Kidney (tissue), 14 donors: ENCODE data around the gene CLDN14. TPM values are rescaled to one million over a fixed set of nuclear protein-coding genes. Genes with fewer than 3 reads are reported as not detected.

ENCODE experiments used
- DNase-seq, 5 donors: peaks; one replicate each; pipeline ENCODE4 v3.0.0-alpha.2; 2013 to 2020
- FAIRE-seq: peaks from 2 replicates; lab custom pipeline; 2012; peaks lifted over from hg19 to GRCh38; lab: Jason Lieb, UNC
- H3K27ac ChIP-seq, 2 donors: one replicate each; pipeline ENCODE4 v1.7.0; 2013; ENCODE audit warnings: low read depth in 2 of 2, low read length in 2 of 2, inconsistent platforms in 1 of 2
- H3K27me3 ChIP-seq: one replicate; pipeline ENCODE4 v1.7.1; 2013; ENCODE audit warnings: low read length, inconsistent platforms; ENCODE audit not compliant: control insufficient read depth, insufficient read depth
- H3K36me3 ChIP-seq, 3 donors: one replicate each; pipeline versions ENCODE4 v1.7.0 to v1.7.1; 2013; ENCODE audit warnings: low read length in 3 of 3, control low read depth in 1 of 3, inconsistent platforms in 1 of 3; ENCODE audit not compliant: insufficient read depth in 3 of 3, control insufficient read depth in 2 of 3
- H3K4me1 ChIP-seq, 3 donors: one replicate each; pipeline versions ENCODE4 v1.7.0 to v1.7.1; 2013; ENCODE audit warnings: low read length in 3 of 3, inconsistent platforms in 1 of 3, low read depth in 1 of 3; ENCODE audit not compliant: control insufficient read depth in 2 of 3, insufficient read depth in 2 of 3
- H3K4me3 ChIP-seq, 3 donors: one replicate each; pipeline versions ENCODE4 v1.7.0 to v1.8.1; 2013; ENCODE audit warnings: low read length in 3 of 3, control low read depth in 1 of 3, inconsistent platforms in 1 of 3
- H3K9ac ChIP-seq, 3 donors: one replicate each; pipeline versions ENCODE4 v1.7.0 to v1.7.1; 2013; ENCODE audit warnings: low read length in 3 of 3, control low read depth in 1 of 3, inconsistent platforms in 1 of 3
- H3K9me3 ChIP-seq, 3 donors: one replicate each; pipeline versions ENCODE4 v1.7.0 to v1.7.1; 2013; ENCODE audit warnings: low read length in 3 of 3, control low read depth in 1 of 3, inconsistent platforms in 1 of 3; ENCODE audit not compliant: control insufficient read depth in 2 of 3, insufficient read depth in 1 of 3
- intact Hi-C: fragments of 100-400 bp; cut with DNase I; formaldehyde crosslinking; loops from one replicate; pipeline ENCODE4 v1.11.1; 2022
- polyA plus RNA-seq: library from polyadenylated mRNA; stranded (reverse); fragments of 350-450 nt; fragmentation: Illumina TruSeq; extraction: RNeasy Lipid Tissue Mini Kit (QIAGEN cat#74804); gene quantifications from one replicate; pipeline ENCODE4 v1.2.3, GENCODE V29; 2014; ENCODE audit warnings: low read depth, low replicate concordance; ENCODE audit not compliant: insufficient read depth
- total RNA-seq: library from RNA; stranded (reverse); fragmentation: NEBNext Ultra II Directional; extraction: Animal tissue kit (Norgen Biotek cat#: 25700); gene quantifications from one replicate; pipeline ENCODE4 v1.2.1, GENCODE V29; 2021
- TF ChIP-seq, protein P1 (sequence below): IDR thresholded peaks from 3 replicates; pipeline ENCODE4 v1.5.1; 2012; ENCODE audit warnings: mild to moderate bottlenecking, moderate library complexity, borderline replicate concordance; ENCODE audit not compliant: insufficient read depth; ENCODE audit errors: extremely low read depth
- donor health status: control.
- donor health status: control.
- donor health status: control.
- donor health status: control.
- donor health status: control.
- donor health status: DM: yes; HTN: yes; CAD: no.
- donor health status: Normal renal cell carcinoma (clear cell type).

The CLDN14 gene
- total and polyA plus RNA-seq, 2 donors from 2014 or later: 8.7 to 10.0 TPM

DNA sequence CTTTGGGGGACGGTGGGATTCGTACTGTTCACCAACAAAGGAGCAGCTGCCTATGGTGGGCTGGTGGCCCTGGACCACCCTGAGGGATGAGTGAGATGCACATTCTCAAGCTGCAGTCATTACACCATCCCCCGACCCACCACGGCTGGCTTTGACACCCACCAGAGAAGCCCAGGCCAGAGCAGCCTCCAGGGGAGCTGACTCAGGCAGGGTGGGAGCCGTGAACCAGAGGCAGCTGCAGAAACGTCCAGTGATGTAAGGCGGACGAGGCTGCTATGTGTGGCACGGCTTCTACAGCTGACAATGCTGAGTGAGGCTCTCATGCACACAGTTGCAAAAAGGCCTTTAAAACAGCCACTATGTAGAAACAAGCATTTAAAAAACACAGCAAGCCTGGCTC, 54.6 kb downstream of the CLDN14 start:
- no peak overlapping the region for H3K9ac ChIP-seq
- TF ChIP-seq, protein P1, sequence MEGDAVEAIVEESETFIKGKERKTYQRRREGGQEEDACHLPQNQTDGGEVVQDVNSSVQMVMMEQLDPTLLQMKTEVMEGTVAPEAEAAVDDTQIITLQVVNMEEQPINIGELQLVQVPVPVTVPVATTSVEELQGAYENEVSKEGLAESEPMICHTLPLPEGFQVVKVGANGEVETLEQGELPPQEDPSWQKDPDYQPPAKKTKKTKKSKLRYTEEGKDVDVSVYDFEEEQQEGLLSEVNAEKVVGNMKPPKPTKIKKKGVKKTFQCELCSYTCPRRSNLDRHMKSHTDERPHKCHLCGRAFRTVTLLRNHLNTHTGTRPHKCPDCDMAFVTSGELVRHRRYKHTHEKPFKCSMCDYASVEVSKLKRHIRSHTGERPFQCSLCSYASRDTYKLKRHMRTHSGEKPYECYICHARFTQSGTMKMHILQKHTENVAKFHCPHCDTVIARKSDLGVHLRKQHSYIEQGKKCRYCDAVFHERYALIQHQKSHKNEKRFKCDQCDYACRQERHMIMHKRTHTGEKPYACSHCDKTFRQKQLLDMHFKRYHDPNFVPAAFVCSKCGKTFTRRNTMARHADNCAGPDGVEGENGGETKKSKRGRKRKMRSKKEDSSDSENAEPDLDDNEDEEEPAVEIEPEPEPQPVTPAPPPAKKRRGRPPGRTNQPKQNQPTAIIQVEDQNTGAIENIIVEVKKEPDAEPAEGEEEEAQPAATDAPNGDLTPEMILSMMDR: no peak
- DNase-seq: no peak
- H3K27ac ChIP-seq: no peak overlapping the region
- no peaks in the 10 kb centered on the region for H3K9me3 ChIP-seq
- no peak for FAIRE-seq
- H3K36me3 ChIP-seq: no peaks in the 10 kb centered on the region
- intact Hi-C loops: no loop called here
- peaks cover 0 to 12% (median 0%) of the 10 kb centered on the region in 3 donors for H3K4me1 ChIP-seq
- no peak overlapping the region for H3K4me3 ChIP-seq
- no peaks in the 10 kb centered on the region for H3K27me3 ChIP-seq

DNA sequence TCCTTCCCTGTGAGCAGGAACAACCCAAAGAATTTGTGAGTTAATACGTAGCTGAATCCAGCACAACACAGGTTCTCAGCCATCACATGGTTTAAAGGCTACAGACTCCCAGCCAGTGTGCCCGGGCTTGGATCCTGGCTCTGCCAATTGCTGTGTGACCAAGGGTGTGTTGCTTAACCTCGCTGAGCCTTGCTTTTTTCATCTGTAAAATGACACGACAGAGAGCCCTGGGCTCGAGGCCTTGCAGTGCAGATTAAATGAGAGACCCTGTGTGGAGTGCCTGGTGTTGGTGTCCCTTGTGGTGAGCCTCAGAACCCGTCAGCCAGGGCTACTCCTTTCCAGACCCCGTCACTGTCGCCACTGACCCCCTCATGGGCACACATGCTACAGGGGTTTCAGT, 55.3 kb downstream of the CLDN14 start:
- no peaks in the 10 kb centered on the region for H3K36me3 ChIP-seq
- intact Hi-C loops: no loop called here
- H3K4me1 ChIP-seq: peaks cover 0 to 10% (median 0%) of the 10 kb centered on the region in 3 donors
- H3K27ac ChIP-seq: no peak overlapping the region
- H3K27me3 ChIP-seq: no peaks in the 10 kb centered on the region
- H3K9ac ChIP-seq: no peak overlapping the region
- FAIRE-seq: no peak
- TF ChIP-seq, protein P1: no peak
- no peaks in the 10 kb centered on the region for H3K9me3 ChIP-seq
- H3K4me3 ChIP-seq: no peak overlapping the region
- DNase-seq: no peak

DNA sequence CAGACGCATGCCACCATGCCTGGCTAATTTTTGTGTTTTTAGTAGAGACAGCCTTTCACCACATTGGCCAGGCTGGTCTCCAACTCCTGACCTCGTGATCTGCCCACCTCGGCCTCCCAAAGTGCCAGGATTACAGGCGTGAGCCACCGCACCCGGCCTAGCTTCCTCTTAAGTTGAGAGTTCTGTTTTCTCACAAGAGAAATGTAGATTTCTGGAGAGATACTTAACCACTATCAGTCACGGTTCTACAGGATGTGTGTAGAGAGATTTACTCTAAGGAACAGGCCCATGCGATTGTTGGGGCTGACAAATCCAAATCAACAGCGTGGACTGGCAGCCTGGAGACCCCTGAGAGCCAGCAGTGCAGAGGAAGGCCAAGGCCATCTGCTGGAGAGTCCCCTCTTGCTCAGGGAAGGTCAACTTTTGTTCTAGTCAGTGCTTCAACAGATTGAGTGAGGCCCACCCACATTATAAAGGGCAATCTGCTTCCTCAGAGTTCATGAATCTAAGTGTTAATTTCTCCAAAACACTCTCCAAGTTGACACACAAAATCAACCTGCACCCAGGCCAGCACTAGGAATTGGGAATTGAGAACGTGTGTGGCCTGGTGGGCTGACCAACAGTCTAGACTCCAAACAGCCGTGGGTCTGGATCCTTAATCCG, 56.0 kb downstream of the CLDN14 start:
- DNase-seq (no peak), FAIRE-seq (no peak)
- Histone ChIP-seq H3K27me3 (no peaks in the 10 kb centered on the region), H3K9ac (no peak overlapping the region), H3K27ac (no peak overlapping the region), H3K4me3 (no peak overlapping the region), H3K4me1 (peaks cover 0 to 5% (median 0%) of the 10 kb centered on the region in 3 donors), H3K36me3 (no peaks in the 10 kb centered on the region), H3K9me3 (no peaks in the 10 kb centered on the region)
- intact Hi-C loops: no loop called here
- TF ChIP-seq, protein P1: no peak
